ENCODE data around the gene DNPH1. TPM values are rescaled to one million over a fixed set of nuclear protein-coding genes. Genes with fewer than 3 reads are reported as not detected.

DNPH1 gene
- total RNA-seq, 6 donors from 2014 or later = 15.7 to 63.4 (median 44.4) TPM

DNA sequence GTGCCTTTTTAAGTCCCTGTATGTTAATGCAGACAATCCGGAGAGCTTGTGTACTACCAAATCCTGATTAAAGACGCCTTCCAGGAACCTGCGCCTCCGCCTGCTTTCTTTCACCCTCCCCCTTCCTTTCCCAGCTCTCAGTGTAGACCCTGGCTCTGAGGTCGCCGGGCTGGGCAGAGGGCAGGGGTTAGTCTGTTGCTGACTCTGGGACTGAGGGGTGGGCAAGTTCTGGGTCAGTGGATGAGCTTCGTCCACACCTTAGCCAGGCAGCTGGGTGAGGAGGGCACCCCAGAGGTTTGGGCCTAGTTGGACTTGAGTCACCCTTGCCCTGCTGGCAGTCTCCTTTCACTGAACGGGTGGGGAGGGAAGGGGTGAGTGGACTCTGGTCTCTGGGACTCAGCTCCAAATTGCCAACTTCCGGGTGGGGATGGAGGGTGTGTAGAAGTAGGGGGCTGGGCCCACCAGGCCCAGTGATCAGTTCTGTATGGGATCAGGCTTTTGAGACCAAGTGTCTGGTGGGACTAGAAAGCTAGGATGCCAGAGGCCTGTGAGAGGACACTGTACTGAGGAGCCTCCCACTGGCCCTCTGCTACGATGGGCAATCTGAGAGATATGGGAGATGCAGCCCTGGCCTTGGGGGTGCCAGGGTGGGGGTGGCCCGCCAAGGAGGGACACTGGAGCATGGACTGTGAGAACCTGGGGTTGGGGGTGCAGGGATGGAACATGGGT lies 47.5 kb upstream of the DNPH1 start:
- ATAC-seq (ENCODE audit: low FRiP score in 2 of 2) (no peak), DNase-seq (no peak)
- Histone ChIP-seq H3K27me3 (peaks cover 0 to 22% (median 19%) of the 10 kb centered on the region in 4 donors), H3K27ac (no peak overlapping the region), H3K4me1 (peaks cover 13 to 20% (median 18%) of the 10 kb centered on the region in 4 donors), H3K36me3 (no peaks in the 10 kb centered on the region), H3K4me3 (peak overlapping the region in 1 of 4 donors; percentile 52), H3K9me3 (no peaks in the 10 kb centered on the region)
- WGBS, 2 donors = 82 to 87% methylated on average over 8 to 11 of the region's 11 CpGs
- TF ChIP-seq EP300 (IDR thresholded peaks at IDR 0.05) (no peak), POLR2AphosphoS5 (IDR thresholded peaks at IDR 0.05) (no peak), POLR2A (IDR thresholded peaks at IDR 0.05) (no peak)
- TF ChIP-seq, protein P1, sequence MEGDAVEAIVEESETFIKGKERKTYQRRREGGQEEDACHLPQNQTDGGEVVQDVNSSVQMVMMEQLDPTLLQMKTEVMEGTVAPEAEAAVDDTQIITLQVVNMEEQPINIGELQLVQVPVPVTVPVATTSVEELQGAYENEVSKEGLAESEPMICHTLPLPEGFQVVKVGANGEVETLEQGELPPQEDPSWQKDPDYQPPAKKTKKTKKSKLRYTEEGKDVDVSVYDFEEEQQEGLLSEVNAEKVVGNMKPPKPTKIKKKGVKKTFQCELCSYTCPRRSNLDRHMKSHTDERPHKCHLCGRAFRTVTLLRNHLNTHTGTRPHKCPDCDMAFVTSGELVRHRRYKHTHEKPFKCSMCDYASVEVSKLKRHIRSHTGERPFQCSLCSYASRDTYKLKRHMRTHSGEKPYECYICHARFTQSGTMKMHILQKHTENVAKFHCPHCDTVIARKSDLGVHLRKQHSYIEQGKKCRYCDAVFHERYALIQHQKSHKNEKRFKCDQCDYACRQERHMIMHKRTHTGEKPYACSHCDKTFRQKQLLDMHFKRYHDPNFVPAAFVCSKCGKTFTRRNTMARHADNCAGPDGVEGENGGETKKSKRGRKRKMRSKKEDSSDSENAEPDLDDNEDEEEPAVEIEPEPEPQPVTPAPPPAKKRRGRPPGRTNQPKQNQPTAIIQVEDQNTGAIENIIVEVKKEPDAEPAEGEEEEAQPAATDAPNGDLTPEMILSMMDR (IDR thresholded peaks at IDR 0.05) = no peak

- peaks cover 15 to 20% (median 18%) of the 10 kb centered on the region in 4 donors for H3K4me1 ChIP-seq
- TF ChIP-seq EP300 (IDR thresholded peaks at IDR 0.05) (no peak), POLR2A (IDR thresholded peaks at IDR 0.05) (no peak), POLR2AphosphoS5 (IDR thresholded peaks at IDR 0.05) (no peak)
- TF ChIP-seq, protein P1 (IDR thresholded peaks at IDR 0.05) = no peak
- ATAC-seq (ENCODE audit: low FRiP score in 2 of 2) = no peak
- H3K27ac ChIP-seq = no peak overlapping the region
- H3K9me3 ChIP-seq = no peaks in the 10 kb centered on the region
- 10 to 11% methylated on average over 28 to 47 of the region's 64 CpGs for WGBS, 2 donors
- H3K4me3 ChIP-seq = peak overlapping the region in 3 of 4 donors; percentile 31 to 52 (median 51)
- H3K27me3 ChIP-seq = peaks cover 0 to 22% (median 19%) of the 10 kb centered on the region in 4 donors
- peak in 1 of 2 donors; percentile 84 for DNase-seq
- no peaks in the 10 kb centered on the region for H3K36me3 ChIP-seq
Observed at GRCh38 chr6:43275801-43276576, 46.7 kb upstream of the DNPH1 start.

DNA sequence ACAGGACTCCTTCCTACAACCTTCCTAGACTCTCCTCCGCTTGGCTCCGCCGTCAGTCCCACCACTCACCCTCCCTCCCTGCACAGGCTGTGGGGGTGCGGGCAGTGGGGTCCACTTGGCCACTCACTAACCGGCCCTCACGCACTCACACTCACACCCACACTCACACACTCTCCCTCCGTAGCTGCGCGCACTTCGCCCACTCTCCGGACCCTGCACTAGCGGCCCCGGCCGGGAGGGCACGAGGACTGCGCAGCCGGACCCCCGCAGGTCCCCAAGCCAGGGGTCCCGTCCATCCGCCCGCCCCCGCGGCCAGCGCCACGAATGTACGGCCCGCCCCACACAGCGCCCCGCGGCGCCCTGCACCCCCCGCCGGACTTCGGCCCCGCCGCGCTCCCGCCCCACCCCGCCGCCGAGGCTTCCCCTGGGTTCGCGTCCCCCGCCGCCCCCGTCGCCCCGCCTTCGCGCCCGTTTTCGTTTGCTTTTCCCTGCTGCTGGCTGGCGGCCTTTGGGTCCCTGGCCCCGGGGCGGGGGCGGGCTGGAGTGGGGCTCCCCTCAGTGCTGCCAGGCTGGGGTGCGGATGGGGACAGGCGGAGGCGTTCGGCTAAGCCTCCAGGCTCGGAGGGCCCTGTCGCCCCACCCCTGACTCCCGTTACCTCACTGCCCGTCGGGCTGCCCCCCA lies 45.8 kb upstream of the DNPH1 start:
- Histone ChIP-seq H3K36me3 (no peaks in the 10 kb centered on the region), H3K4me3 (peak overlapping the region in 3 of 4 donors; percentile 31 to 52 (median 51)), H3K9me3 (no peaks in the 10 kb centered on the region), H3K4me1 (peaks cover 18 to 28% (median 19%) of the 10 kb centered on the region in 4 donors), H3K27me3 (peaks cover 0 to 22% (median 19%) of the 10 kb centered on the region in 4 donors), H3K27ac (no peak overlapping the region)
- TF ChIP-seq, protein P1 (IDR thresholded peaks at IDR 0.05) = no peak
- TF ChIP-seq EP300 (IDR thresholded peaks at IDR 0.05) (no peak), POLR2AphosphoS5 (IDR thresholded peaks at IDR 0.05) (no peak), POLR2A (IDR thresholded peaks at IDR 0.05) (no peak)
- DNase-seq (peak in 1 of 2 donors; percentile 90), ATAC-seq (ENCODE audit: low FRiP score in 2 of 2) (peak in 1 of 2 donors; percentile 39)
- 9 to 15% methylated on average over 19 to 38 of the region's 65 CpGs for WGBS, 2 donors

DNA sequence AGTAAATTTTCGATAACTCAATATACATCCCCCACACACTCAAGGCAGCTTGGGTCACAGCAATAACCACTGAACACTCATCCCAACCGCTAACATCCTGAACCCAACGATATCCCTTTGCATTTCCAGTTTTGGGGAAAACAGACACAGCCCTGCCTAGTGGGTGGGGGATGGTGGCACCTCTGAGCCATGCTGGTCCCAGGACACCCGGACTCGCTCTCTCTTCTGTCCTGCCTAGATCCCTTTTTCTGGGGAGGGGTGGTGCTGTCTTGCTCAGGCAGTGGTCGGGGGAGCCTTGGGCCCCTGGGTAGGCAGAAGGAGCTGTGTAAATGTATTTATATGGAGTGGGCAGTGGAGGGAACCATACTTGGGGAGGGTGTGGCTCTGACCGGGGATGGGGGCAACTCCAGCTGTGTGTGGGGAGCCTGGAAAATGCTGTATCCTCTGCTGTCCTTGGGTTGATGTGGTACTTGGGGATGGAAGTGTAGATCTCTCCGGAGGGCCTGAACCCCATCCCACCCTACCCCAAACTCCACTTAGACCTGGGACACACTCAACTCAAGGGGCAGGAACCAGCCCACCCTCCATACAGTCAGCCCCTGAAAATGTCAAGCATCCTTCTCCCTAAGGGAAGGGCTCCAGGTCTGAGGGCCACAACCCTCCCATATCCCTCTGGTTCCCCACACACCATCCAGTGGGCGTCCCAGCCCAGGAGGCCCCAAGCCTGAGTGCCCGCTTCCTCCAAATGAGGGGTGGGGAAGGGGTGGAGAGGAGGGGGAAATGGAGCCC lies 45.0 kb upstream of the DNPH1 start:
- ATAC-seq (ENCODE audit: low FRiP score in 2 of 2) (no peak), DNase-seq (no peak)
- 78 to 81% methylated on average over 10 of the region's 10 CpGs for WGBS, 2 donors
- peaks cover 24 to 35% (median 25%) of the 10 kb centered on the region in 4 donors for H3K4me1 ChIP-seq
- H3K27ac ChIP-seq = no peak overlapping the region
- H3K27me3 ChIP-seq = peaks cover 0 to 26% (median 19%) of the 10 kb centered on the region in 4 donors
- H3K9me3 ChIP-seq = no peaks in the 10 kb centered on the region
- no peaks in the 10 kb centered on the region for H3K36me3 ChIP-seq
- TF ChIP-seq, protein P1 (IDR thresholded peaks at IDR 0.05) = no peak
- TF ChIP-seq POLR2A (IDR thresholded peaks at IDR 0.05) (no peak), EP300 (IDR thresholded peaks at IDR 0.05) (no peak), POLR2AphosphoS5 (IDR thresholded peaks at IDR 0.05) (no peak)
- H3K4me3 ChIP-seq = peak overlapping the region in 1 of 4 donors; percentile 52

Measured in upper lobe of left lung (tissue), 6 donors.